ENCODE results near the gene BEND7.
A peak's percentile ranks its signal among the peaks of the same experiment; 100 is the strongest.

The BEND7 gene, protein sequence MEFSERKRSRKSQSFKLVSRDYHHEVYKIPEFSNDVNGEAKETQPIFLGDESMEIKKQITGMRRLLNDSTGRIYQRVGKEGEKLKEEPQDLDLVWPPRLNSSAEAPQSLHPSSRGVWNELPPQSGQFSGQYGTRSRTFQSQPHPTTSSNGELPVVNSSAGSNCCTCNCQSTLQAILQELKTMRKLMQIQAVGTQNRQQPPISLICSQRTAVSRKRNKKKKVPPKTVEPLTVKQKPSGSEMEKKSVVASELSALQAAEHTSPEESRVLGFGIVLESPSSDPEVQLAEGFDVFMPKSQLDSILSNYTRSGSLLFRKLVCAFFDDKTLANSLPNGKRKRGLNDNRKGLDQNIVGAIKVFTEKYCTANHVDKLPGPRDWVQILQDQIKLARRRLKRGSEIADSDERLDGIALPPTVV

DNA sequence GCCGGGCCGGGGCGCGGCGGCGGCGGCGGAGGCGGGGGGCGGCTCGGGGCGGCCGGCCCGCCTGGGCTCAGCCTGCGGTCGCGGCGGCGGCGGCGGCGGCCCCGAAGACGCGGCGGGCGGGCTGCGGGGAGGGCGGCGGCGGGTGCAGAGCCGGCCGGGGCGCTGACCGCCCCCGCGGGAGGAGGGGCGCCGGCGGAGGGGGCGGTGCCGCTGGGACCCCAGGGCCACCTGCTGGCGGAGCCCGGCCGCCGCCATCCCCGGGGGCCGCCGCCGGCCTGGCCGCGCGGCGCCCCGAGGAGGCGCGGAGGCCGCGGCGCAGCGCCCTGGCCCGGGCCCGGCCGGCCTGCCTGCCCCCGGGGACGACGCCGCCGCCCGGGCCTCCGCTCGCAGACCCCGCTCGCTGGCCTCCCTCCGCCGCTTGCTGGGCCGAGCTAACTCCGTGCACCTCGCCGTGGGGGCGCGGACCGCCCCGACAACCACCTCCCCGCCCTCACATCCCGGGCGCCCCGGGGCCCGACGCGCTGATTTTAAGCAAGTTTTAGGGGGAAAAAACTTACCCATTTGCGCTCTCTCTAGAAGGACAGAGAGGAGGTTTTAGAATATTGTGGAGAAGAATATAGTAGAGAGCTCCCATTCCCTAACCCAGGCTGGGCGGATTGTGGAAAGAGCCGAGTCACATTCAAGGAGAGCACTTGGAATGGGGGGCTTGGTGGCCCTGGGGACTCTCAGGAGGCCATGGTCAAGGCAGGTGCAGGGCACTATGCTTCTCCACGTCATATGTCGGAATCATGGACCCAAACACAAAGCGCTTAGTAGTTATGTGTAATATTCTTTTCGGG is at the start of gene BEND7:
Gene BEND7 (minus strand): TSS at position 140 of the 839 bp plus-strand sequence. CDS start 481 bp downstream, outside the sequence.
- no peaks in the 10 kb centered on the region for H3K36me3 Mint-ChIP-seq (ENCODE audit: low read depth)
- peaks cover 13% of the 10 kb centered on the region for H3K4me1 Mint-ChIP-seq
- no peaks in the 10 kb centered on the region for H3K9me3 Mint-ChIP-seq
- TF ChIP-seq, protein P1, sequence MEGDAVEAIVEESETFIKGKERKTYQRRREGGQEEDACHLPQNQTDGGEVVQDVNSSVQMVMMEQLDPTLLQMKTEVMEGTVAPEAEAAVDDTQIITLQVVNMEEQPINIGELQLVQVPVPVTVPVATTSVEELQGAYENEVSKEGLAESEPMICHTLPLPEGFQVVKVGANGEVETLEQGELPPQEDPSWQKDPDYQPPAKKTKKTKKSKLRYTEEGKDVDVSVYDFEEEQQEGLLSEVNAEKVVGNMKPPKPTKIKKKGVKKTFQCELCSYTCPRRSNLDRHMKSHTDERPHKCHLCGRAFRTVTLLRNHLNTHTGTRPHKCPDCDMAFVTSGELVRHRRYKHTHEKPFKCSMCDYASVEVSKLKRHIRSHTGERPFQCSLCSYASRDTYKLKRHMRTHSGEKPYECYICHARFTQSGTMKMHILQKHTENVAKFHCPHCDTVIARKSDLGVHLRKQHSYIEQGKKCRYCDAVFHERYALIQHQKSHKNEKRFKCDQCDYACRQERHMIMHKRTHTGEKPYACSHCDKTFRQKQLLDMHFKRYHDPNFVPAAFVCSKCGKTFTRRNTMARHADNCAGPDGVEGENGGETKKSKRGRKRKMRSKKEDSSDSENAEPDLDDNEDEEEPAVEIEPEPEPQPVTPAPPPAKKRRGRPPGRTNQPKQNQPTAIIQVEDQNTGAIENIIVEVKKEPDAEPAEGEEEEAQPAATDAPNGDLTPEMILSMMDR (IDR thresholded peaks at IDR 0.05; ENCODE audit: unreplicated experiment in 3 of 3) = no peak
- peaks cover 21% of the 10 kb centered on the region for H3K27me3 Mint-ChIP-seq (ENCODE audit: low read depth)
- H3K27ac Mint-ChIP-seq = peak within 1 kb of the TSS; percentile 87 to 96 (median 90)
- H3K4me3 Mint-ChIP-seq = peak within 1 kb of the TSS; percentile 86 to 95 (median 95)

DNA sequence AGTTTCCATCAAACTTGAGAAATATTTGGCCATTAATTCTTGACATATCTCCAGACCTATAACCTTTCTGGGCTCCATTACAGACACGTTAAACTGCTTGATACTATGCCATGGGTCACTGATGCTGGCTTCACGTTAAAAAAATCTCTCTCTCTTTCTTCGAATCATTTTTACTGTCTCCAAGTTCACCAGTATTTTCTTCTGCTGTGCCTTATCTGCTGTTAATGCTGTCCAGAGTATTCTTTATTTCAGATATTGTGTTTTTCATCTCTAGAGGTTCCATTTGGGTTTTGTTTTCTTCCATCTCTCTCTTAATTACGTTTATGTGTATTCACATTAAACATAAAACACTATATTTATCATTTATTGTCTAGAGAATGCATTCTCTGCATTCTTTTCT is 45.1 kb upstream of the BEND7 start:
- Mint-ChIP-seq H3K27ac (no peak overlapping the region), H3K4me3 (no peak overlapping the region), H3K9me3 (peaks cover 7% of the 10 kb centered on the region), H3K36me3 (ENCODE audit: low read depth) (no peaks in the 10 kb centered on the region), H3K27me3 (ENCODE audit: low read depth) (peaks cover 9% of the 10 kb centered on the region), H3K4me1 (no peaks in the 10 kb centered on the region)
- TF ChIP-seq, protein P1 (IDR thresholded peaks at IDR 0.05; ENCODE audit: unreplicated experiment in 3 of 3) = no peak

DNA sequence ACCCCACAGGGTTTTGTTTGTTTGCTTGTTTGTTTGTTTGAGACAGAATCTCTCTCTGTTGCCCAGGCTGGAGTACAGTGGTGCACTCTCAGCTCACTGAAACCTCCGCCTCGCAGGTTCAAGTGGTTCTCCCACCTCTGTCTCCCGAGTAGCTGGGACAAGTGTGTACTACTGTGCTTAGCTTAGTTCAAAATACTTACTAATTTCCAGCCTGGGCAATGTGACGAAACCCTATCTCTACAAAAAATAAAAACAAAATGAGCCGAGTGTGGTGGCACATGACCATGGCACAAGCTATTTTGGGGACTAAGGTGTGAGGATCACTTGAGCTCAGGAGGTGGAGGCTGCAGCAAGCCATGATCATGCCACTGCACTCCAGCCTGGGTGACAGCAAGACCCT is 42.7 kb upstream of the BEND7 start:
- no peaks in the 10 kb centered on the region for H3K4me1 Mint-ChIP-seq
- TF ChIP-seq, protein P1 (IDR thresholded peaks at IDR 0.05; ENCODE audit: unreplicated experiment in 3 of 3) = no peak
- H3K36me3 Mint-ChIP-seq (ENCODE audit: low read depth) = no peaks in the 10 kb centered on the region
- H3K27ac Mint-ChIP-seq = no peak overlapping the region
- H3K9me3 Mint-ChIP-seq = peaks cover 7% of the 10 kb centered on the region
- H3K4me3 Mint-ChIP-seq = no peak overlapping the region
- peaks cover 9% of the 10 kb centered on the region for H3K27me3 Mint-ChIP-seq (ENCODE audit: low read depth)

DNA sequence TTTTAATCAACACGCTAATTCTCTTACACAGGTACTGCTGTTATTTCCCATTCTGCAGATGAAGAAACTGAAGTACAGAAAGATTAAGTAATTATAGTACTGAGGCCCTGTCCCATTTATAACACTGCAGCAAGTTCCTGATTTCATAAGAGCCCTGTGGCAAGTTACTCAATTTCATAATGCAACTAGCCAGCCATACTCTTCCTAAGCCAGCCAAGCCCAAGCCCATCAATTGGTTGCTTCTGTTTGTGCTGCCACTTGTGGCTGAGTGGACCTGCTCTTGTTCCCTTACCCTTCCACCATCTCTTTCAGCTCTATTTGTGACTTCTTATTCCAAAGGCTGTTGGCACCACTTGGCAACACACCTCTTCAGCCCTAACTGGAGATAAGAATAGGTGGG is 38.2 kb upstream of the BEND7 start:
- peaks cover 17% of the 10 kb centered on the region for H3K9me3 Mint-ChIP-seq
- no peaks in the 10 kb centered on the region for H3K4me1 Mint-ChIP-seq
- H3K4me3 Mint-ChIP-seq = no peak overlapping the region
- no peak overlapping the region for H3K27ac Mint-ChIP-seq
- TF ChIP-seq, protein P1 (IDR thresholded peaks at IDR 0.05; ENCODE audit: unreplicated experiment in 3 of 3) = no peak
- H3K27me3 Mint-ChIP-seq (ENCODE audit: low read depth) = peaks cover 14% of the 10 kb centered on the region
- no peaks in the 10 kb centered on the region for H3K36me3 Mint-ChIP-seq (ENCODE audit: low read depth)

DNA sequence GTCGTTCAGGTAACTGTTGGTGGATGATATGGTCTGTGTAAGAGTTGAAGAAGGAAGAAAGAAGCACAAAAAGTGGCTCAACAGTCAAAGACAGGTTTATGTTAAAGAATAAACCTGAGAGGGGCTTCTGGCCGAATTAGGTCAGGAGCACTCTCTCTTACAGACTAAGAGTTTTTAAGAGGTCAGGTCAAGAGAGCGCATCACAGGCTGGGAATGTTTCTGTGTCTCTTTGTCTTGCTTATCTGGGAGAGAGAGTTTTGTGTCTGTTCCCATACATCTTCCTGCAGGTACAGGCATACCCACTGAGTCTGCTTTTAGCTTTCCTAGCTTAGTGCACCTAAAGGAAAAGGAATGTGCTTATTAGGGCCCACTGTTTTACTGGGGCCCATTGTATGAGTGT is 35.8 kb upstream of the BEND7 start:
- no peaks in the 10 kb centered on the region for H3K36me3 Mint-ChIP-seq (ENCODE audit: low read depth)
- H3K27ac Mint-ChIP-seq = no peak overlapping the region
- peaks cover 14% of the 10 kb centered on the region for H3K27me3 Mint-ChIP-seq (ENCODE audit: low read depth)
- H3K9me3 Mint-ChIP-seq = peaks cover 17% of the 10 kb centered on the region
- H3K4me3 Mint-ChIP-seq = no peak overlapping the region
- TF ChIP-seq, protein P1 (IDR thresholded peaks at IDR 0.05; ENCODE audit: unreplicated experiment in 3 of 3) = no peak
- peaks cover 7% of the 10 kb centered on the region for H3K4me1 Mint-ChIP-seq

All from nephron (organoid).